ENCODE results near the gene MRPS18B.
"Not testable (repeated sequence)": the region's sequence is repeated elsewhere in the genome, so short reads cannot be mapped to it uniquely, and the experiment has no call there.

The MRPS18B gene

GRCh38 chr6:30643656-30644055 lies 26.0 kb downstream of the MRPS18B start:
- DNase-seq (ENCODE audit: low read depth): no peak

GRCh38 chr6:30644769-30645168 lies 27.1 kb downstream of the MRPS18B start:
- no peak for DNase-seq (ENCODE audit: low read depth)

GRCh38 chr6:30645989-30646388 lies 28.3 kb downstream of the MRPS18B start:
- DNase-seq (ENCODE audit: low read depth): no peak

- DNase-seq (ENCODE audit: low read depth): peak; percentile 77
These were observed 29.0 kb downstream of the MRPS18B start, which contains the start of gene C6orf136 for GRCh38 chr6:30646450-30647241. Gene C6orf136 (plus strand): TSS chr6:30647133. CDS start chr6:30647232, 99 bp downstream.

- peak; percentile 52 for DNase-seq (ENCODE audit: low read depth)
These were observed 29.8 kb downstream of the MRPS18B start for GRCh38 chr6:30647242-30648116.

- no peak for DNase-seq (ENCODE audit: low read depth)
These were observed 33.5 kb downstream of the MRPS18B start for GRCh38 chr6:30651143-30651542.

- no peak for DNase-seq (ENCODE audit: low read depth)
These were observed 37.4 kb downstream of the MRPS18B start for GRCh38 chr6:30654798-30655742.

GRCh38 chr6:30655743-30656094 lies 38.1 kb downstream of the MRPS18B start:
- no peak for DNase-seq (ENCODE audit: low read depth)

- DNase-seq (ENCODE audit: low read depth): no peak
These were observed 38.9 kb downstream of the MRPS18B start for GRCh38 chr6:30656513-30656912.

GRCh38 chr6:30657454-30657853 lies 39.8 kb downstream of the MRPS18B start:
- DNase-seq (ENCODE audit: low read depth): no peak

GRCh38 chr6:30657922-30658321 lies 40.3 kb downstream of the MRPS18B start:
- DNase-seq (ENCODE audit: low read depth): not testable (repeated sequence)

- no peak for DNase-seq (ENCODE audit: low read depth)
These were observed 47.5 kb downstream of the MRPS18B start for GRCh38 chr6:30664994-30665767.

- not testable (repeated sequence) for DNase-seq (ENCODE audit: low read depth)
These were observed 48.7 kb downstream of the MRPS18B start for GRCh38 chr6:30666300-30666699.

- no peak for DNase-seq (ENCODE audit: low read depth)
These were observed 53.3 kb downstream of the MRPS18B start for GRCh38 chr6:30670760-30671527.

- peak; percentile 67 for DNase-seq (ENCODE audit: low read depth)
These were observed 55.0 kb downstream of the MRPS18B start, which contains the start of gene DHX16 for GRCh38 chr6:30672445-30673253. Gene DHX16 (minus strand): TSS chr6:30673006. CDS start chr6:30672841, 165 bp downstream.
